GM18526 (cell line): Measurements from ENCODE around the gene KCNG2.

ENCODE experiments used
- POLR2A ChIP-seq: IDR thresholded peaks from 3 replicates; pipeline ENCODE4 v1.6.1; 2011; ENCODE audit not compliant: insufficient read length; ENCODE audit errors: extremely low read depth

The KCNG2 gene

GRCh38 chr18:79884963-79885728, 87.4 kb downstream of the KCNG2 start:
- TF ChIP-seq POLR2A = no peak

DNA sequence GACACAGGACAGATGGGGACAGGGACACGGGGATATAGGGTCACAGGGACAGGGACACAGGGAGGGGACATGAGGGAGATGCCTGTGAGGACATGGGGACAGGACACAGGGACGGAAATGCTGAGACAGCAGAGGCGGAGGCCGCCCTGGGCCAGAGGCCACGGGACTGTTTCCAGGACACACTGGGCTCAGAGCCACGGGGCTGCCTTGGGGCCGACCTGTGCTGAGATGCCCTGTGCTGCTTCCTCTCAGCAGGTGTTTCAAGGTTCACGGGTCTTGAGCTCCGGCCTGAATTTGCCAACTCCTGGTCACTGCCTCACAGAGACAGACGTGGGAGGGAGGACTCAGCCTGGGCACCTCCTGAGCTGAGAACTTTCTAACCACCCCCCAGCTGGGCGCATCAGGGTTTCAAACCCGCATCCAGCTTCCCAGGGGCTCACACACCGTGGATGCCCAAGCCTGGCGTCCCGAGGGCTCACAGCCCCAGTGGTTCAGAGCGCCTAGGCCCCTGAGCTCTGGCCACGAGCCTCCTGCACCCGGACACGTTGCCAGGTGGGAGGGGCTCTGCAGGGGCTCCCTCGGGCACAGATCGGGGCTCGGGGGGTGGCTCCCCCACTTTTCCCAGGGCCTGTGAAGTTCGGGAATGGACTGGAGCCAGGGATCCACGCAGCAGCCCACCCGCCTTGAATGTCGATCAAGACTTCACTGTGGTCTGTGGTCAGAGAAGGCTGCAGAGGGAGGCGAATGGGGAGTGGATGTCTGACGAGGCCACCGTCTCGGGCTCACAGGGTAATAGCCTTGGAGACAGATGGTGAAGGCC, 89.7 kb downstream of the KCNG2 start:
- no peak for TF ChIP-seq POLR2A

- no peak for TF ChIP-seq POLR2A
These were observed 90.3 kb downstream of the KCNG2 start for GRCh38 chr18:79888016-79888415.

GRCh38 chr18:79889569-79889968, 91.8 kb downstream of the KCNG2 start:
- no peak for TF ChIP-seq POLR2A

- TF ChIP-seq POLR2A = no peak
These were observed 92.9 kb downstream of the KCNG2 start for GRCh38 chr18:79890674-79891073.

DNA sequence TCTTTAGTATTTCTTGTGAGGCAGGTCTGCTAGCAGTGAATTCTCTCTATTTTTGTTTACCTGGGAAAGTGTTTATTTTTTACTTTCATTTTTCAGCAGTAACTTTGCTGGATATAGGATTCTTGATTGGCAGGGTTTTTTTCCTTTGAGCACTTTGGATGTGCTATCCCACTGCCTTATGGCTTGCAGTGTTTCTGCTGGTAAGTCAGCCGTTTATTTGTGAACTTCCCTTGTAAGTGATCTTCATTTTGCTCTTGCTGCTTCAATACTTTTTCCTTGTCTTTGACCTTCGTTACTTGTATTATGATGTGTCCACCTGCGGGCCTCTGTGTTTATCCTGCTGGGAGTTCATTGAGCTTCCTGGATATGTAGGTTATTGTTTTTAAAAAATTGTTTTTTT, 99.0 kb downstream of the KCNG2 start:
- TF ChIP-seq POLR2A = no peak

- TF ChIP-seq POLR2A = no peak
These were observed 100.3 kb downstream of the KCNG2 start for GRCh38 chr18:79897940-79898625.

DNA sequence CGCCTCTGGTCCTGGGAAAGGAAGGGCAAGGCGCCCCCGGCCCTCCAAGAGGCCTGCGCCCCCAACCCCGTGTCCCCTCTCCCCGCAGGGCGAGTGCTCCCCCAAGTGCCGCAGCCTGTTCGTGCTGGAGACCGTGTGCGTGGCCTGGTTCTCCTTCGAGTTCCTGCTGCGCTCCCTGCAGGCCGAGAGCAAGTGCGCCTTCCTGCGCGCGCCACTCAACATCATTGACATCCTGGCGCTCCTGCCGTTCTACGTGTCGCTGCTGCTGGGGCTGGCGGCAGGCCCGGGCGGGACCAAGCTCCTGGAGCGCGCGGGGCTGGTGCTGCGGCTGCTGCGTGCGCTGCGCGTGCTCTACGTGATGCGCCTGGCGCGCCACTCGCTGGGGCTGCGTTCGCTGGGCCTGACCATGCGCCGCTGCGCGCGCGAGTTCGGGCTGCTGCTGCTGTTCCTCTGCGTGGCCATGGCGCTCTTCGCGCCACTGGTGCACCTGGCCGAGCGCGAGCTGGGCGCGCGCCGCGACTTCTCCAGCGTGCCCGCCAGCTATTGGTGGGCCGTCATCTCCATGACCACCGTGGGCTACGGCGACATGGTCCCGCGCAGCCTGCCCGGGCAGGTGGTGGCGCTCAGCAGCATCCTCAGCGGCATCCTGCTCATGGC, 101.3 kb downstream of the KCNG2 start:
- TF ChIP-seq POLR2A = no peak

- no peak for TF ChIP-seq POLR2A
These were observed 102.1 kb downstream of the KCNG2 start for GRCh38 chr18:79899609-79900445.

DNA sequence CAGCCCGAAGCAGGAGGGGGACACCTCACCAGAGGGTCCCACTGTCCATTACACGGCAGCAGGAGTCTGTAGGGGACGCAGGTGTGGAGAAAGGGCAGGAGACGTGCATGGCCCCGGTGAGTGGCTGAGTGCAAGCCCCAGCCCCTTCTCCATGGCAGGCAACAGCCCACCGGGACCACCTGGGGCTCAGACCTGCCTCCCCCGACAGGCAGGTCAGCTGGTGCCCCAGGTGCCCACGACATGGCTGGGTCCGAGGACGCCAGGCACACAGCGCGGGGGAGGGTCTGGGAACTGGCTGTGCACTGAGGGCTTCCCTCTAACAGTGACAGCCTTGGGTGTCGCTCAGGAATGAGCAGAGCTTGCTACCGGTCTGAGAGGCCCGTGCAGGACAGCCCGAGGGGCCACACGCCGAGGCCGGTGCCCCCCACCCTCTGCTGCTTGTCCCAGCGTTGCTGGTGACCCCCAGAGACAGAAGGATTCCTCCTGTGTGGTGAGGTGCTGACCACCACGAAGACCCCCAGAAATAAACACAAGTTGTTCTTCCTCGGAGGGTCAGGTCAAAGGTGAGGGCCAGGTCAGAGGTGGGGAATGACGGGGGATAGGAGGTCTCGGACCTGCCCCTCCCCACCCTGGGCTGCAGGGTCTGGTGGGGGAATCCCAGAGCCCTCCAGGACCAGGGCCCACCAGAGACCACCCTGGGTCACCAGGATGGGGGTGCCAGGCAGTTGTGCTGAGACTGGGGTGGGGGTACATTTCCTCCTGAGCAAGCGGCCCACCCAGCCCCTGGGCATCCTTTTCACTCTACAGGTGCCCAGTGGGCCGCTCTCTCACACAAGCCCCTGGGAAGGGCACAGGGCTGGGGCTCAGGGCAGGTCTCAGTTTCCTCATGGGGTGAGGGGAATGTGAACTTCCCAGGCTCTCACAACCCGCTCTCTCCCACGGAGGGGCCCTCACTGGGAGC, 103.2 kb downstream of the KCNG2 start:
- TF ChIP-seq POLR2A = no peak

GRCh38 chr18:79901665-79902064, 103.9 kb downstream of the KCNG2 start:
- no peak for TF ChIP-seq POLR2A

DNA sequence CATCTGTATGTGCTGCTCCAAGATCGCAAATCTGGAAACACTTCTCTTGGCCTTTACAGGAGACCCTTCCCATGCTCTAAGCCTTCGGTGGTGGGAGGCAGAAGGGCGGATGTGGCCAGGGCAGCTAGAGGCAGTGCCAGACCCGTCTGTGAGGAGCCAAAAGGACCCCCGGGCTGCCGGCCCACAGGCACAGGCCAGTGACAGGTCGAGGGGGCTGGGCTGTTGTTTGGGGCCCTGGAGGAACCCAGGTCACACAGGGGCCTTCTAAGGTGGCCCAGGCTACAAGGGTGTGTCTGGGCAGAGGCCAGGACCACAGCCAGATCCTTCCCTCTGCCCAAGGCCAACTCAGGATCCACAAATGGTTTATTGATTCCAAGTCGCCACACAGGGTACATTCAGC, 104.3 kb downstream of the KCNG2 start:
- TF ChIP-seq POLR2A = no peak

- TF ChIP-seq POLR2A = no peak
These were observed 104.9 kb downstream of the KCNG2 start for GRCh38 chr18:79902640-79903039.

GRCh38 chr18:79903071-79903635, 105.4 kb downstream of the KCNG2 start:
- TF ChIP-seq POLR2A = no peak
